ENCODE data around the gene TMEM203. TPM values are rescaled to one million over a fixed set of nuclear protein-coding genes. Genes with fewer than 3 reads are reported as not detected.

TMEM203 gene
- polyA plus RNA-seq, 1 of the 3 experiments (the other 2 are of a cell fraction) = 55.6 TPM

DNA sequence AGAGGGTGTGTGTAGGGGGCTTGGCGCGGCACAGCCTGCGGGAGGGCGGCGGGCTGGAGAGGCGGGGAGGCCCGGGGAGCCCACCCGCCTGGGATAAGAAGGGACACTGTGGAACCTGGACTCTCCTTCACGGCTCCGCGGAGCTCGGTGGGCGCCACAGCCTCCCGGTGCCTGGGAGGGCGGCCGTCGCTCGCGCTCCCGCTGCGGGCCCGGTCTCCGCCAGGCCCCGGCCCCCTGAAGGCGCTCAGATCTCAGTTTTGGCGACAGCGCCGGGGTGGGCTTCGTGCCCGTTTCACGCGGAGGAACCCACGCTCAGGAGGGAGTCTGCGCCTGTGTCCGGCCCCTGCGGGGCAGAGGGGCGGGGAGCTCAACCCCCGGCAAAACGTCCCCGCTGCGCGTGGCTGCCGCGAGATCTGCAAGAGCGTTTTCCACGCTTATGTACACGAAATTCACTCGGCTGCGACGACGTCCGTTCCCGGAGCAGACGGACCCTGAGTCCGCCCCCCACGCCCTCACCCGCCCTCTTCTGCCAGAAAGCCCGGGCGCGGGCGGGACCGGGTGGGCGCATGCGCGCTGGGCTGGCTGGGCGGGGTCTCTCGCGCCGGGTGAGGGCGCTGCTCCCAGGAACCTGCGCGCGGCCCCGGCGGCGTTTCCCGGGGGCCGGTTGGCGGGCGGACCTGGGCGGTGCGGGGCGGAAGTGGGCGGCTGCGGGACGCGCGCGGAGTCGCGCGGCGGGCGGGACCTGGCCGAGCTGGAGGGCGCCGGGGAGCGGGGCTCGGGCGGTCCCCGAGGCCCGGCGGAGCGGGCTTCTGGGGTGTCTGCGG lies 49.4 kb upstream of the TMEM203 start, which contains the start of gene NELFB (continued):
- TF ChIP-seq RXRA (IDR thresholded peaks at IDR 0.05; ENCODE audit: borderline replicate concordance, low read depth) = no peak
- TF ChIP-seq MEF2A (IDR thresholded peaks at IDR 0.05; ENCODE audit: borderline replicate concordance, low read depth) = no peak
- TF ChIP-seq, protein P1, sequence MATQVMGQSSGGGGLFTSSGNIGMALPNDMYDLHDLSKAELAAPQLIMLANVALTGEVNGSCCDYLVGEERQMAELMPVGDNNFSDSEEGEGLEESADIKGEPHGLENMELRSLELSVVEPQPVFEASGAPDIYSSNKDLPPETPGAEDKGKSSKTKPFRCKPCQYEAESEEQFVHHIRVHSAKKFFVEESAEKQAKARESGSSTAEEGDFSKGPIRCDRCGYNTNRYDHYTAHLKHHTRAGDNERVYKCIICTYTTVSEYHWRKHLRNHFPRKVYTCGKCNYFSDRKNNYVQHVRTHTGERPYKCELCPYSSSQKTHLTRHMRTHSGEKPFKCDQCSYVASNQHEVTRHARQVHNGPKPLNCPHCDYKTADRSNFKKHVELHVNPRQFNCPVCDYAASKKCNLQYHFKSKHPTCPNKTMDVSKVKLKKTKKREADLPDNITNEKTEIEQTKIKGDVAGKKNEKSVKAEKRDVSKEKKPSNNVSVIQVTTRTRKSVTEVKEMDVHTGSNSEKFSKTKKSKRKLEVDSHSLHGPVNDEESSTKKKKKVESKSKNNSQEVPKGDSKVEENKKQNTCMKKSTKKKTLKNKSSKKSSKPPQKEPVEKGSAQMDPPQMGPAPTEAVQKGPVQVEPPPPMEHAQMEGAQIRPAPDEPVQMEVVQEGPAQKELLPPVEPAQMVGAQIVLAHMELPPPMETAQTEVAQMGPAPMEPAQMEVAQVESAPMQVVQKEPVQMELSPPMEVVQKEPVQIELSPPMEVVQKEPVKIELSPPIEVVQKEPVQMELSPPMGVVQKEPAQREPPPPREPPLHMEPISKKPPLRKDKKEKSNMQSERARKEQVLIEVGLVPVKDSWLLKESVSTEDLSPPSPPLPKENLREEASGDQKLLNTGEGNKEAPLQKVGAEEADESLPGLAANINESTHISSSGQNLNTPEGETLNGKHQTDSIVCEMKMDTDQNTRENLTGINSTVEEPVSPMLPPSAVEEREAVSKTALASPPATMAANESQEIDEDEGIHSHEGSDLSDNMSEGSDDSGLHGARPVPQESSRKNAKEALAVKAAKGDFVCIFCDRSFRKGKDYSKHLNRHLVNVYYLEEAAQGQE (IDR thresholded peaks at IDR 0.05; ENCODE audit: low read depth, low read length) = peak; percentile 35; the same call in 1 of the 2 replicates
- TF ChIP-seq NRF1 (IDR thresholded peaks at IDR 0.05; ENCODE audit: low read depth, low read length) = peak; percentile 71
- peak; percentile 62 for TF ChIP-seq MXI1 (IDR thresholded peaks at IDR 0.05; ENCODE audit: low read depth, low read length)
- peak; percentile 47; the same call in 1 of the 2 replicates for TF ChIP-seq TAF1 (IDR thresholded peaks at IDR 0.05; ENCODE audit: borderline replicate concordance, low read depth, low read length)

DNA sequence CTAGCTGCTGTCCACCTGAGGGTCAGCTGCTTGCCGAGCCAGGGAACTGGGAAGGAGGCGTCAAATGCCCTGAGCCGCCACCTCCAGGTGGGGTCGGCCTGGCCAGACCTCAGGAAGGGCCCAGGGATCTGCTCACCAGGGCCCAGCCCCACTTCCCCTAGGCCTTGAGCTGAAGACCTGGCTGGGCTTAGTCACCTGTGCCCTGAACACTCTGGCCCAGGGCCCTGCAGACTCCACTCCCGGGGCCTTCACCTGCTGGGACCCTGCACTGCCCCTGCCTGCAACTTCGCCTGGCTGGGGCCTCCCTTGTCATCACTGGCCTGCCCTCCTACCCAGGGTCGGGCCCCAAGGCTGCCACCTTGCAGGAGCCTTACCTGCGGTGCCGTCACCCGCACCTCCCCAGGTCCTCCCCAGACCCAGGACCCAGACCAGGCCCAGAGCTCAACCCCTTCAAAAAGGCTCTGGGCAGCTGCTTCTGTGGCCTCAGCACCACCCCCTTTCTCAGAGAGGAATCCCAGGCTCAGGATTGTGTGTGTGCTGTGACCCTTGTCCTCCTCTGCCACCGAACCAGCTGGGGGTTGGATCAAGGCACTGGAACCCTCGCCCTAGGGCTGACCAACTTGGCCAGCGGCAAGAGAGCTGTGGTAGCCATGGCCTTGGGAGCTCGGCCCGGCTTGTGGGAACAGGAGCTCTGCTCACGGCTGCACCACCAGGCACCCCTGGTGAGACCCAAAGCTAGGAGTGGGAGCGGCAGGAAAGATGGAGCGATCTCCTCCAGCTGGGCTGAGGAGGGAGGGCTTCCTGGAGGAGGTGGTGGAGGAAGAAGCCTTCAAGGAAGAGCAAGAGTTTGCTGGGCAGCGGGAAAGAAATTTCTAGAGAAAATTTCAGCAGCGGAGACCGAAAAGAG lies 48.5 kb upstream of the TMEM203 start:
- ChIA-PET POLR2A (interaction anchor here (0.7 to 6.6 kb wide), 7 partner anchors 9 to 209 kb away, joined by 3 to 83 read pairs (median 3); partner anchors contain the start of genes EXD3, NOXA1 and TUBB4B), CTCF (interaction anchor here (0.8 to 4.6 kb wide), 11 partner anchors 10 to 324 kb away, joined by 3 to 33 read pairs (median 4); partner anchors contain the start of genes DPH7, RNF208, RNF224 and TUBB4B)
- Histone ChIP-seq H3K9me2 (no peaks in the 10 kb centered on the region), H3K4me2 (peak overlapping the region; percentile 100), H3K79me2 (ENCODE audit: insufficient read depth) (peaks cover 36% of the 10 kb centered on the region), H3K36me3 (replicated peaks in 1 of 2; ENCODE audit: control insufficient read depth in 1 of 2, insufficient read depth in 2 of 2, low read length in 1 of 2) (peaks cover 7 to 11% of the 10 kb centered on the region in 2 experiments), H3K9ac (peak overlapping the region; percentile 81), H3K4me1 (ENCODE audit: control insufficient read depth in 1 of 2, insufficient read depth in 2 of 2, low read depth in 1 of 2, low read length in 1 of 2) (peaks cover 0 to 26% of the 10 kb centered on the region in 2 experiments; a peak in 1 of 4 replicates), H3F3A (replicated peaks; ENCODE audit: insufficient read depth) (no peaks in the 10 kb centered on the region), H3K4me3 (ENCODE audit: low read depth in 2 of 2, low read length in 1 of 2) (peak overlapping the region; percentile 94 to 96), H4K20me1 (ENCODE audit: insufficient read depth) (peaks cover 12% of the 10 kb centered on the region; the same call in 1 of the 2 replicates), H2AFZ (ENCODE audit: low read depth) (peak overlapping the region; percentile 96), H3K27ac (ENCODE audit: low read depth in 2 of 2, low read length in 1 of 2) (no peak overlapping the region; a peak in 1 of 4 replicates), H3K9me3 (no peaks in the 10 kb centered on the region), H3K27me3 (ENCODE audit: insufficient read depth) (no peaks in the 10 kb centered on the region)
- WGBS (ENCODE audit: low lambda C conversion rate) = 69% methylated on average over 14 of the region's 21 CpGs
- DNase-seq = no peak
- no peak for TF ChIP-seq RFX5 (IDR thresholded peaks at IDR 0.05; ENCODE audit: low read length)
- TF ChIP-seq FOXJ3 (CRISPR knock-in tag; IDR thresholded peaks at IDR 0.05) = no peak
- TF ChIP-seq MEF2A (IDR thresholded peaks at IDR 0.05; ENCODE audit: borderline replicate concordance, low read depth) = no peak
- TF ChIP-seq, protein P2, sequence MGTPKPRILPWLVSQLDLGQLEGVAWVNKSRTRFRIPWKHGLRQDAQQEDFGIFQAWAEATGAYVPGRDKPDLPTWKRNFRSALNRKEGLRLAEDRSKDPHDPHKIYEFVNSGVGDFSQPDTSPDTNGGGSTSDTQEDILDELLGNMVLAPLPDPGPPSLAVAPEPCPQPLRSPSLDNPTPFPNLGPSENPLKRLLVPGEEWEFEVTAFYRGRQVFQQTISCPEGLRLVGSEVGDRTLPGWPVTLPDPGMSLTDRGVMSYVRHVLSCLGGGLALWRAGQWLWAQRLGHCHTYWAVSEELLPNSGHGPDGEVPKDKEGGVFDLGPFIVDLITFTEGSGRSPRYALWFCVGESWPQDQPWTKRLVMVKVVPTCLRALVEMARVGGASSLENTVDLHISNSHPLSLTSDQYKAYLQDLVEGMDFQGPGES (IDR thresholded peaks at IDR 0.05; ENCODE audit: low read depth, low read length) = no peak
- TF ChIP-seq RCOR1 (IDR thresholded peaks at IDR 0.05; ENCODE audit: low read length) = no peak
- TF ChIP-seq, protein P3, sequence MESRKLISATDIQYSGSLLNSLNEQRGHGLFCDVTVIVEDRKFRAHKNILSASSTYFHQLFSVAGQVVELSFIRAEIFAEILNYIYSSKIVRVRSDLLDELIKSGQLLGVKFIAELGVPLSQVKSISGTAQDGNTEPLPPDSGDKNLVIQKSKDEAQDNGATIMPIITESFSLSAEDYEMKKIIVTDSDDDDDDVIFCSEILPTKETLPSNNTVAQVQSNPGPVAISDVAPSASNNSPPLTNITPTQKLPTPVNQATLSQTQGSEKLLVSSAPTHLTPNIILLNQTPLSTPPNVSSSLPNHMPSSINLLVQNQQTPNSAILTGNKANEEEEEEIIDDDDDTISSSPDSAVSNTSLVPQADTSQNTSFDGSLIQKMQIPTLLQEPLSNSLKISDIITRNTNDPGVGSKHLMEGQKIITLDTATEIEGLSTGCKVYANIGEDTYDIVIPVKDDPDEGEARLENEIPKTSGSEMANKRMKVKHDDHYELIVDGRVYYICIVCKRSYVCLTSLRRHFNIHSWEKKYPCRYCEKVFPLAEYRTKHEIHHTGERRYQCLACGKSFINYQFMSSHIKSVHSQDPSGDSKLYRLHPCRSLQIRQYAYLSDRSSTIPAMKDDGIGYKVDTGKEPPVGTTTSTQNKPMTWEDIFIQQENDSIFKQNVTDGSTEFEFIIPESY (IDR thresholded peaks at IDR 0.05; ENCODE audit: borderline replicate concordance, low read depth) = no peak
- TF ChIP-seq, protein P4, sequence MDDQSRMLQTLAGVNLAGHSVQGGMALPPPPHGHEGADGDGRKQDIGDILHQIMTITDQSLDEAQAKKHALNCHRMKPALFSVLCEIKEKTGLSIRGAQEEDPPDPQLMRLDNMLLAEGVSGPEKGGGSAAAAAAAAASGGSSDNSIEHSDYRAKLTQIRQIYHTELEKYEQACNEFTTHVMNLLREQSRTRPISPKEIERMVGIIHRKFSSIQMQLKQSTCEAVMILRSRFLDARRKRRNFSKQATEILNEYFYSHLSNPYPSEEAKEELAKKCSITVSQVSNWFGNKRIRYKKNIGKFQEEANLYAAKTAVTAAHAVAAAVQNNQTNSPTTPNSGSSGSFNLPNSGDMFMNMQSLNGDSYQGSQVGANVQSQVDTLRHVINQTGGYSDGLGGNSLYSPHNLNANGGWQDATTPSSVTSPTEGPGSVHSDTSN (IDR thresholded peaks at IDR 0.05) = no peak
- TF ChIP-seq, protein P5, sequence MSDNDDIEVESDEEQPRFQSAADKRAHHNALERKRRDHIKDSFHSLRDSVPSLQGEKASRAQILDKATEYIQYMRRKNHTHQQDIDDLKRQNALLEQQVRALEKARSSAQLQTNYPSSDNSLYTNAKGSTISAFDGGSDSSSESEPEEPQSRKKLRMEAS (IDR thresholded peaks at IDR 0.05; ENCODE audit: low read depth) = no peak
- no peak for TF ChIP-seq RAD21 (IDR thresholded peaks at IDR 0.05; ENCODE audit: low read length)
- TF ChIP-seq FOXM1 (IDR thresholded peaks at IDR 0.05; ENCODE audit: low read depth) = no peak
- no peak for TF ChIP-seq TAF1 (IDR thresholded peaks at IDR 0.05; ENCODE audit: borderline replicate concordance, low read depth, low read length)
- no peak for TF ChIP-seq TEAD4 (IDR thresholded peaks at IDR 0.05; ENCODE audit: borderline replicate concordance, insufficient read depth)
- TF ChIP-seq JUND (IDR thresholded peaks at IDR 0.05) = no peak
- no peak for TF ChIP-seq EP300 (IDR thresholded peaks at IDR 0.05; ENCODE audit: borderline replicate concordance in 1 of 2, low read depth in 1 of 2, low read length in 1 of 2)
- no peak for TF ChIP-seq GABPA (IDR thresholded peaks at IDR 0.05; ENCODE audit: low read depth)
